ENCODE measurements around the gene AGPAT2.

DNA sequence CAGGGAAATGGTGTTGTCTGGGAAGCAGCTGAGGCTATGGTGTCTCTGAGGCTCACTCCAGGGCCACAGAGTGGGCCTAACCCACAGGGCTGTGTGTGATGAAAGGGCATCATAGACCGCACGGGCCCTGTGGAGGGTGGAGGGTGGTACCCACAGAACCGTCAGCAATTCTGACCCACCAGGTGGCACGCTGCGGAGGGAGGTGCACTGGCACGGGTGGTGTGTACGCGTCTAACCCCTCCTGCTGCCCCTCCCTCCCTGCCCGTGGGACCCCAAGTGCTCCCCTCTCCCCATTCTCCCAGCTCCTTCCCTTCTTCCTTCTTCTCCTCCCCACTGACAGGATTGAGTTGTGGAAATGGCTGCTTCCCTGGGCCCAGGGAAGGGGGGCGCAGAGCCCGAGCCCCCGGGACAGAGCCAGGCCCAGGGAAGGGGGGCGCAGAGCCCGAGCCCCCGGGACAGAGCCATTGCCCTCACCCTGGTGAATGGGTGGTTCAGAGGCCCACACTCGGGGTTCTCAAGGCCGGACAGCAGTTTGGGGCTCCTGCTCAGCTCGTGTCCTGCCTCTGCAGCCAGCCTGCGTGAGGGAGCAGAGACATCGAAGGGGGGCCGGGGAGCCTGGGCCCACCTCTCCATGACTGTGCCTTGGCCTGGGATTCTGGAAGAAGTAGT is 48.7 kb upstream of the AGPAT2 start:
- TF ChIP-seq, protein P1, sequence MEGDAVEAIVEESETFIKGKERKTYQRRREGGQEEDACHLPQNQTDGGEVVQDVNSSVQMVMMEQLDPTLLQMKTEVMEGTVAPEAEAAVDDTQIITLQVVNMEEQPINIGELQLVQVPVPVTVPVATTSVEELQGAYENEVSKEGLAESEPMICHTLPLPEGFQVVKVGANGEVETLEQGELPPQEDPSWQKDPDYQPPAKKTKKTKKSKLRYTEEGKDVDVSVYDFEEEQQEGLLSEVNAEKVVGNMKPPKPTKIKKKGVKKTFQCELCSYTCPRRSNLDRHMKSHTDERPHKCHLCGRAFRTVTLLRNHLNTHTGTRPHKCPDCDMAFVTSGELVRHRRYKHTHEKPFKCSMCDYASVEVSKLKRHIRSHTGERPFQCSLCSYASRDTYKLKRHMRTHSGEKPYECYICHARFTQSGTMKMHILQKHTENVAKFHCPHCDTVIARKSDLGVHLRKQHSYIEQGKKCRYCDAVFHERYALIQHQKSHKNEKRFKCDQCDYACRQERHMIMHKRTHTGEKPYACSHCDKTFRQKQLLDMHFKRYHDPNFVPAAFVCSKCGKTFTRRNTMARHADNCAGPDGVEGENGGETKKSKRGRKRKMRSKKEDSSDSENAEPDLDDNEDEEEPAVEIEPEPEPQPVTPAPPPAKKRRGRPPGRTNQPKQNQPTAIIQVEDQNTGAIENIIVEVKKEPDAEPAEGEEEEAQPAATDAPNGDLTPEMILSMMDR (conservative IDR thresholded peaks at IDR 0.05; ENCODE audit: low read depth in 2 of 2): no peak
- no peak for TF ChIP-seq POLR2AphosphoS5 (IDR thresholded peaks at IDR 0.05; ENCODE audit: low read depth)
- TF ChIP-seq, protein P2, sequence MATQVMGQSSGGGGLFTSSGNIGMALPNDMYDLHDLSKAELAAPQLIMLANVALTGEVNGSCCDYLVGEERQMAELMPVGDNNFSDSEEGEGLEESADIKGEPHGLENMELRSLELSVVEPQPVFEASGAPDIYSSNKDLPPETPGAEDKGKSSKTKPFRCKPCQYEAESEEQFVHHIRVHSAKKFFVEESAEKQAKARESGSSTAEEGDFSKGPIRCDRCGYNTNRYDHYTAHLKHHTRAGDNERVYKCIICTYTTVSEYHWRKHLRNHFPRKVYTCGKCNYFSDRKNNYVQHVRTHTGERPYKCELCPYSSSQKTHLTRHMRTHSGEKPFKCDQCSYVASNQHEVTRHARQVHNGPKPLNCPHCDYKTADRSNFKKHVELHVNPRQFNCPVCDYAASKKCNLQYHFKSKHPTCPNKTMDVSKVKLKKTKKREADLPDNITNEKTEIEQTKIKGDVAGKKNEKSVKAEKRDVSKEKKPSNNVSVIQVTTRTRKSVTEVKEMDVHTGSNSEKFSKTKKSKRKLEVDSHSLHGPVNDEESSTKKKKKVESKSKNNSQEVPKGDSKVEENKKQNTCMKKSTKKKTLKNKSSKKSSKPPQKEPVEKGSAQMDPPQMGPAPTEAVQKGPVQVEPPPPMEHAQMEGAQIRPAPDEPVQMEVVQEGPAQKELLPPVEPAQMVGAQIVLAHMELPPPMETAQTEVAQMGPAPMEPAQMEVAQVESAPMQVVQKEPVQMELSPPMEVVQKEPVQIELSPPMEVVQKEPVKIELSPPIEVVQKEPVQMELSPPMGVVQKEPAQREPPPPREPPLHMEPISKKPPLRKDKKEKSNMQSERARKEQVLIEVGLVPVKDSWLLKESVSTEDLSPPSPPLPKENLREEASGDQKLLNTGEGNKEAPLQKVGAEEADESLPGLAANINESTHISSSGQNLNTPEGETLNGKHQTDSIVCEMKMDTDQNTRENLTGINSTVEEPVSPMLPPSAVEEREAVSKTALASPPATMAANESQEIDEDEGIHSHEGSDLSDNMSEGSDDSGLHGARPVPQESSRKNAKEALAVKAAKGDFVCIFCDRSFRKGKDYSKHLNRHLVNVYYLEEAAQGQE (IDR thresholded peaks at IDR 0.05; ENCODE audit: unreplicated experiment): no peak
